ENCODE results near the gene LHPP.
"Not testable (repeated sequence)": the region's sequence is repeated elsewhere in the genome, so short reads cannot be mapped to it uniquely, and the experiment has no call there.

LHPP gene

GRCh38 chr10:124606822-124607221, 145.2 kb downstream of the LHPP start:
- DNase-seq (ENCODE audit: low read depth): no peak

GRCh38 chr10:124607693-124608092, 146.1 kb downstream of the LHPP start:
- DNase-seq (ENCODE audit: low read depth): no peak

- DNase-seq (ENCODE audit: low read depth): no peak
These were observed 146.6 kb downstream of the LHPP start for GRCh38 chr10:124608093-124608721.

GRCh38 chr10:124609698-124610097, 148.1 kb downstream of the LHPP start:
- DNase-seq (ENCODE audit: low read depth): no peak

- not testable (repeated sequence) for DNase-seq (ENCODE audit: low read depth)
These were observed 148.6 kb downstream of the LHPP start for GRCh38 chr10:124610186-124610585.

GRCh38 chr10:124610851-124611250, 149.2 kb downstream of the LHPP start:
- DNase-seq (ENCODE audit: low read depth): not testable (repeated sequence)

- no peak for DNase-seq (ENCODE audit: low read depth)
These were observed 150.1 kb downstream of the LHPP start for GRCh38 chr10:124611738-124612137.

GRCh38 chr10:124612611-124613498, 151.2 kb downstream of the LHPP start:
- DNase-seq (ENCODE audit: low read depth): no peak

- no peak for DNase-seq (ENCODE audit: low read depth)
These were observed 152.5 kb downstream of the LHPP start for GRCh38 chr10:124614003-124614659.

- no peak for DNase-seq (ENCODE audit: low read depth)
These were observed 153.6 kb downstream of the LHPP start for GRCh38 chr10:124615259-124615658.

- DNase-seq (ENCODE audit: low read depth): no peak
These were observed 154.6 kb downstream of the LHPP start for GRCh38 chr10:124616040-124616835.

GRCh38 chr10:124616836-124617130, 155.2 kb downstream of the LHPP start:
- DNase-seq (ENCODE audit: low read depth): no peak

- no peak for DNase-seq (ENCODE audit: low read depth)
These were observed 156.9 kb downstream of the LHPP start for GRCh38 chr10:124618470-124619073.

GRCh38 chr10:124619195-124619594, 157.6 kb downstream of the LHPP start:
- DNase-seq (ENCODE audit: low read depth): no peak

GRCh38 chr10:124619802-124620490, 158.3 kb downstream of the LHPP start:
- no peak for DNase-seq (ENCODE audit: low read depth)

- DNase-seq (ENCODE audit: low read depth): no peak
These were observed 160.0 kb downstream of the LHPP start for GRCh38 chr10:124621637-124622036.

- no peak for DNase-seq (ENCODE audit: low read depth)
These were observed 160.5 kb downstream of the LHPP start for GRCh38 chr10:124622158-124622557.

GRCh38 chr10:124622866-124623536, 161.4 kb downstream of the LHPP start:
- DNase-seq (ENCODE audit: low read depth): no peak

- DNase-seq (ENCODE audit: low read depth): no peak
These were observed 162.4 kb downstream of the LHPP start for GRCh38 chr10:124624006-124624405.

- DNase-seq (ENCODE audit: low read depth): no peak
These were observed 162.8 kb downstream of the LHPP start for GRCh38 chr10:124624466-124624865.

- no peak for DNase-seq (ENCODE audit: low read depth)
These were observed 163.3 kb downstream of the LHPP start for GRCh38 chr10:124624895-124625294.
